NB4 (cell line): ENCODE measurements around the gene VWA3B.

Source experiments
- DNase-seq: peaks from one replicate; pipeline ENCODE4 v3.0.0; 2010; ENCODE audit warnings: low read depth
- H3K4me3 ChIP-seq: one replicate; pipeline ENCODE4 v1.5.1; 2011; ENCODE audit warnings: mild to moderate bottlenecking, low read depth, low read length, moderate library complexity
- MYC ChIP-seq: IDR thresholded peaks from 2 replicates; pipeline ENCODE4 v1.6.1; 2011; ENCODE audit warnings: low read depth, low read length
- POLR2A ChIP-seq: IDR thresholded peaks from 2 replicates; pipeline ENCODE4 v1.6.1; 2011; ENCODE audit warnings: mild to moderate bottlenecking; ENCODE audit not compliant: insufficient read length; ENCODE audit errors: extremely low read depth
- TF ChIP-seq, protein P1 (sequence below): IDR thresholded peaks from one replicate; pipeline ENCODE4 v1.5.1; 2012; ENCODE audit warnings: low read depth, low read length
- TF ChIP-seq, protein P2 (sequence below): IDR thresholded peaks from 2 replicates; pipeline ENCODE4 v1.6.1; 2011; ENCODE audit warnings: low read depth, low read length

VWA3B gene

DNA sequence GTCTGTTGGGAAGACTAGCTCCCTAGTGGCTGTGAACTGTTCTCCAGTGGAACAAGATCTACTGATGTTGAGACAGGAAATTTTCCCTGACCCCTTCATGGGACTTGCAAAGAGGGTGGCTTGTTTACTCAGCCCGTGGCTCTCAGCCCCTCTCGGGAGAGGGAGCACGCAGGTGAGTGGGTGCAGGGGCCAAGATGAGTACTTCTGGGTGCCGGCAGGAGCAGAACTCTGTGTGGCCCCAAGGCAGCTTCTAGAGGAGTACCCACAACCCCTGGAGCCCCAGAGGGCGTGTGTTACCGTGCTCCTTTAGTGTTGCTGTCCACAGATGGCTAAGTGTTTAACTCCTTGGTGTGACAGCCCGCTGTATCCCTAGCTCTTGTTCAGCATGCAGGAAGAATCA, 191.1 kb downstream of the VWA3B start:
- no peak for DNase-seq
- no peak overlapping the region for H3K4me3 ChIP-seq
- TF ChIP-seq, protein P1, sequence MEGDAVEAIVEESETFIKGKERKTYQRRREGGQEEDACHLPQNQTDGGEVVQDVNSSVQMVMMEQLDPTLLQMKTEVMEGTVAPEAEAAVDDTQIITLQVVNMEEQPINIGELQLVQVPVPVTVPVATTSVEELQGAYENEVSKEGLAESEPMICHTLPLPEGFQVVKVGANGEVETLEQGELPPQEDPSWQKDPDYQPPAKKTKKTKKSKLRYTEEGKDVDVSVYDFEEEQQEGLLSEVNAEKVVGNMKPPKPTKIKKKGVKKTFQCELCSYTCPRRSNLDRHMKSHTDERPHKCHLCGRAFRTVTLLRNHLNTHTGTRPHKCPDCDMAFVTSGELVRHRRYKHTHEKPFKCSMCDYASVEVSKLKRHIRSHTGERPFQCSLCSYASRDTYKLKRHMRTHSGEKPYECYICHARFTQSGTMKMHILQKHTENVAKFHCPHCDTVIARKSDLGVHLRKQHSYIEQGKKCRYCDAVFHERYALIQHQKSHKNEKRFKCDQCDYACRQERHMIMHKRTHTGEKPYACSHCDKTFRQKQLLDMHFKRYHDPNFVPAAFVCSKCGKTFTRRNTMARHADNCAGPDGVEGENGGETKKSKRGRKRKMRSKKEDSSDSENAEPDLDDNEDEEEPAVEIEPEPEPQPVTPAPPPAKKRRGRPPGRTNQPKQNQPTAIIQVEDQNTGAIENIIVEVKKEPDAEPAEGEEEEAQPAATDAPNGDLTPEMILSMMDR, result no peak
- TF ChIP-seq, protein P2, sequence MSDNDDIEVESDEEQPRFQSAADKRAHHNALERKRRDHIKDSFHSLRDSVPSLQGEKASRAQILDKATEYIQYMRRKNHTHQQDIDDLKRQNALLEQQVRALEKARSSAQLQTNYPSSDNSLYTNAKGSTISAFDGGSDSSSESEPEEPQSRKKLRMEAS, result no peak
- TF ChIP-seq POLR2A (no peak), MYC (no peak)

DNA sequence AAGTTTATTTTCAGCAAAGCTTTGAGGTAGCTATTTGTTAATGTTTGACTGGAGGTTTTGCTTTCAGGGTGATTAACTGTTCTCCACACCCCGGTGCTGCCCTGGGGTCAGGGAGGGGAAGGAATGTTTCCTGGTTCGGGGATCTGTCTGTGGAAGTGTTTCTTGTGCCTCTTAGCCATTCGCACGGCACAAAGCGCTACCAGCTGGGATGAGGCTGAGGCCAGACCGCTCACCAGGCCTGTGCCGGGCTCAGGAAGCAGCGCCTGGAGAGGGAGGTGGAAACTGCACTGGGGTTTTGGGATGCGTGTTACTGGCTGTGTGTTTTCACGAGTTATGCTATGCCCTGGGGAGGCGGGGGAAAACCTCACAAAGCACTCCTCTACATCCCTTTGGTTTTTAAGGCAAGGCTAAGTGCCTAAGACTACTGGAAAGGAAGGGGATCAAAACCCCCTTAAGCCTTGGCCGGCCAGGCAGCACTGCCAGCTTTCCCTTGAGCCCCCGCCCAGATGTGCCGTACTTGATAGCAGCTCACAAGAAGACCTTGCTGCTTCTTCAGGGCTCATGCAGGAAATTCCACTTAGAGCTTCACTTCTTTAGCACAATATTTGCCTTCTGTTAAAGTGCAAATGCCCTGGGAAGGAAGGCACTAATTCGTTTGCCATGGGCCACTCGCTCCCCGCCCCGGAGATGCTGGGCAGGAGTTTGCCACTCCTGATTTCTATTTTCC, 193.6 kb downstream of the VWA3B start:
- TF ChIP-seq, protein P2, result no peak
- no peak for TF ChIP-seq POLR2A
- no peak for TF ChIP-seq MYC
- TF ChIP-seq, protein P1, result no peak
- no peak overlapping the region for H3K4me3 ChIP-seq

DNA sequence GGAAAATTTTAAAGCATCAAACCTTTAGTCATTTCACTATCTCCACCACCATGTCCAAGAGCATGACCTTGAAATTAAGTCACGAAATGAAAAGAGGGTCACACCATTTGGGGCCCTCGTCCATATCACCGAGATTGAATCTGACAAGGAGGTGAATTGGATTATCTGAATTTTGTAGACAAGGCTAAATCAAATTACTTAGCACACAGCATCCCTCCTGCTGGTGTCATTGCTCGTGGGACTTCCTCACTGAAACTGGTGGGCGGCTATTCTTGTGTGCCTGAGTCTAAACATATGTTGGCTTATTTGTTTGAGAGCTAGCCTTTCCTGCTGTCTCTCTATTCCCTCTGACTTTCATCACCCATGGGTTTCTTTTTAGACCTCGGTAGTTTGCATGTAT, 194.6 kb downstream of the VWA3B start:
- H3K4me3 ChIP-seq, result no peak overlapping the region
- DNase-seq, result no peak
- TF ChIP-seq, protein P1, result no peak

More for the DNA sequence above, 193.6 kb downstream of the VWA3B start:
- DNase-seq, result no peak

DNA sequence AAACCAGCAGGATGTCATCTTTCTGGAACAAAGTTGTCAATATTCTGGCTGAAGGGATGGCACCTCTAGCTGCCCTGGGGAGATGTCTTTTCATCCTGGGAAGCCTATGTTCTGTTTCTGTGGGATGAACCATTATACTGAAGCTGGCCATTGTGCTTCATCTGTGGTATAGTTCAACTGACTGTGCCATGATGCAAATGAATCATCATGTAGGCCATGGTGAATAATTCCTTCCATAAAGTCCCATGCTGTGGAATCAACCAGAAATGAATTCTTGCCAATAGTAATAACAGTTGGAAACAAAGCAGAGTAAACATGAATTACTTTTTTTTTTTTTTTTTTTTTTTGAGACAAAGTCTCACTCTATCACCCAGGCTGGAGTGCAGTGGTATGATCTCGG, 195.1 kb downstream of the VWA3B start:
- no peak overlapping the region for H3K4me3 ChIP-seq
- TF ChIP-seq, protein P2, result no peak
- TF ChIP-seq MYC (no peak), POLR2A (no peak)
- TF ChIP-seq, protein P1, result no peak
- no peak for DNase-seq

DNA sequence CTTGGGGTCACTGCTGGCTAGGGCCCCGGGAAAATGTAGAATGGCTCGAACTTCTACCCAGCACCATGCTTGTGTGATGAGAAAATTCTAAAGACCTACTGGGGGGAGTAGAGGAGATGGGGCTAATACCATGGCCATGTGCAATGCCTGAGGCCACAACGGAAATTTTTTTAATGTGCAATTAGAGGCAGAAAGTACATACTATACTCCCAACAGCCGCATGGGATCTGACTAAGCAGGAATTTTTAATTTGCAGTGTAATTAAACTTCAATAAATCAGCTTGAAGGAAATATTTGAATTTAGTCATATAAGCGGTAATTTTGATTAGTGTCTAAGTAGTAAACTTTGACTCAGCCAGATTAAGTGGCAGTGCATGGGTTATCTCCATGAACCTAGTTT, 206.1 kb downstream of the VWA3B start:
- DNase-seq, result no peak
- TF ChIP-seq, protein P1, result no peak
- TF ChIP-seq, protein P2, result no peak
- no peak for TF ChIP-seq POLR2A
- no peak for TF ChIP-seq MYC
- H3K4me3 ChIP-seq, result no peak overlapping the region
